Measurements from ENCODE around the gene KRT79. TPM values are rescaled to one million over a fixed set of nuclear protein-coding genes. Genes with fewer than 3 reads are reported as not detected.

The KRT79 gene
- total and polyA plus RNA-seq, 4 donors: not detected

GRCh38 chr12:52826611-52827498 lies 7.3 kb downstream of the KRT79 start:
- no peaks in the 10 kb centered on the region for H3K27me3 ChIP-seq (ENCODE audit: control insufficient read depth in 4 of 4, insufficient read depth in 4 of 4, low read length in 3 of 4)
- H3K4me3 ChIP-seq (ENCODE audit: low read depth in 1 of 3, low read length in 3 of 3): no peak overlapping the region
- no peaks in the 10 kb centered on the region for H3K9me3 ChIP-seq (ENCODE audit: control insufficient read depth in 4 of 4, low read length in 3 of 4)
- no peaks in the 10 kb centered on the region for H3K36me3 ChIP-seq (ENCODE audit: control insufficient read depth in 4 of 4, insufficient read depth in 3 of 4, low read depth in 1 of 4, low read length in 3 of 4)
- no peak overlapping the region for H3K9ac ChIP-seq (ENCODE audit: low read depth in 1 of 2, low read length in 2 of 2)
- TF ChIP-seq RAD21 (IDR thresholded peaks at IDR 0.05): no peak
- no peak for TF ChIP-seq SP1 (IDR thresholded peaks at IDR 0.05)
- TF ChIP-seq ATF3 (IDR thresholded peaks at IDR 0.05): no peak
- no peak for TF ChIP-seq FOXA2 (IDR thresholded peaks at IDR 0.05)
- no peak for TF ChIP-seq GABPA (IDR thresholded peaks at IDR 0.05 in 1 of 2, conservative IDR thresholded peaks at IDR 0.05 in 1 of 2)
- TF ChIP-seq FOXA1 (IDR thresholded peaks at IDR 0.05): no peak
- TF ChIP-seq YY1 (IDR thresholded peaks at IDR 0.05): no peak
- TF ChIP-seq MAX (IDR thresholded peaks at IDR 0.05): no peak
- no peak for TF ChIP-seq REST (IDR thresholded peaks at IDR 0.05)
- no peak for TF ChIP-seq JUND (IDR thresholded peaks at IDR 0.05)
- TF ChIP-seq ZBTB33 (IDR thresholded peaks at IDR 0.05): no peak
- TF ChIP-seq NR2F2 (IDR thresholded peaks at IDR 0.05): no peak
- TF ChIP-seq TAF1 (conservative IDR thresholded peaks at IDR 0.05): no peak
- TF ChIP-seq HNF4A (conservative IDR thresholded peaks at IDR 0.05): no peak
- no peak overlapping the region for H3K27ac ChIP-seq (ENCODE audit: low read depth in 1 of 2, low read length in 2 of 2)
- H3K4me1 ChIP-seq (ENCODE audit: control insufficient read depth in 4 of 4, insufficient read depth in 4 of 4, low read length in 3 of 4): no peaks in the 10 kb centered on the region
- DNase-seq (ENCODE audit: low spot score): no peak
- 88% methylated on average over 11 of the region's 11 CpGs for WGBS

GRCh38 chr12:52825961-52826360 lies 8.2 kb downstream of the KRT79 start:
- WGBS: 71% methylated on average over 4 of the region's 4 CpGs
- DNase-seq (ENCODE audit: low spot score): no peak

More at GRCh38 chr12:52825961-52826360, 8.2 kb downstream of the KRT79 start:
- no peaks in the 10 kb centered on the region for H3K4me1 ChIP-seq (ENCODE audit: control insufficient read depth in 4 of 4, insufficient read depth in 4 of 4, low read length in 3 of 4)
- no peaks in the 10 kb centered on the region for H3K36me3 ChIP-seq (ENCODE audit: control insufficient read depth in 4 of 4, insufficient read depth in 3 of 4, low read depth in 1 of 4, low read length in 3 of 4)
- no peaks in the 10 kb centered on the region for H3K27me3 ChIP-seq (ENCODE audit: control insufficient read depth in 4 of 4, insufficient read depth in 4 of 4, low read length in 3 of 4)
- no peak overlapping the region for H3K27ac ChIP-seq (ENCODE audit: low read depth in 1 of 2, low read length in 2 of 2)
- no peaks in the 10 kb centered on the region for H3K9me3 ChIP-seq (ENCODE audit: control insufficient read depth in 4 of 4, low read length in 3 of 4)
- H3K4me3 ChIP-seq (ENCODE audit: low read depth in 1 of 3, low read length in 3 of 3): no peak overlapping the region
- H3K9ac ChIP-seq (ENCODE audit: low read depth in 1 of 2, low read length in 2 of 2): no peak overlapping the region
- TF ChIP-seq REST (IDR thresholded peaks at IDR 0.05) (no peak), FOXA1 (IDR thresholded peaks at IDR 0.05) (no peak), GABPA (IDR thresholded peaks at IDR 0.05 in 1 of 2, conservative IDR thresholded peaks at IDR 0.05 in 1 of 2) (no peak), YY1 (IDR thresholded peaks at IDR 0.05) (no peak), HNF4A (conservative IDR thresholded peaks at IDR 0.05) (no peak), FOXA2 (IDR thresholded peaks at IDR 0.05) (no peak), EGR1 (IDR thresholded peaks at IDR 0.05; ENCODE audit: low read depth in 2 of 2) (no peak), ATF3 (IDR thresholded peaks at IDR 0.05) (no peak), TAF1 (conservative IDR thresholded peaks at IDR 0.05) (no peak), NR2F2 (IDR thresholded peaks at IDR 0.05) (no peak), ZBTB33 (IDR thresholded peaks at IDR 0.05) (no peak)
